Neural cell (in vitro differentiated cells): ENCODE measurements around the gene VOPP1.

ENCODE experiments used
- CTCF ChIP-seq: fragments of 450-650 bp; IDR thresholded peaks from 2 replicates; pipeline ENCODE4 v1.5.1; 2014; ENCODE audit warnings: antibody characterized with exemption, mild to moderate bottlenecking, moderate library complexity; ENCODE audit not compliant: poor library complexity, severe bottlenecking
- EP300 ChIP-seq: fragments of 450-650 bp; conservative IDR thresholded peaks from 2 replicates; pipeline ENCODE4 v1.6.1; 2014; ENCODE audit warnings: antibody characterized with exemption, mild to moderate bottlenecking, moderate library complexity; ENCODE audit not compliant: poor library complexity, severe bottlenecking
- MXI1 ChIP-seq: fragments of 450-650 bp; conservative IDR thresholded peaks from 2 replicates; pipeline ENCODE4 v1.6.1; 2014; ENCODE audit warnings: antibody characterized with exemption, mild to moderate bottlenecking; ENCODE audit not compliant: poor library complexity, severe bottlenecking
- POLR2AphosphoS5 ChIP-seq: IDR thresholded peaks from 2 replicates; pipeline ENCODE4 v1.6.1; 2012
- RAD21 ChIP-seq: fragments of 450-650 bp; conservative IDR thresholded peaks from 2 replicates; pipeline ENCODE4 v1.6.1; 2014; ENCODE audit warnings: antibody characterized with exemption, mild to moderate bottlenecking, moderate library complexity
- REST ChIP-seq: IDR thresholded peaks from 2 replicates; pipeline ENCODE4 v1.6.1; 2012; ENCODE audit warnings: borderline replicate concordance
- SMC3 ChIP-seq: fragments of 450-650 bp; conservative IDR thresholded peaks from 2 replicates; pipeline ENCODE4 v1.6.1; 2014; ENCODE audit warnings: antibody characterized with exemption, mild to moderate bottlenecking, moderate library complexity; ENCODE audit not compliant: poor library complexity
- TAF1 ChIP-seq: IDR thresholded peaks from 2 replicates; pipeline ENCODE4 v1.6.1; 2012; ENCODE audit warnings: low read depth

- TF ChIP-seq CTCF (no peak), REST (no peak), TAF1 (no peak), POLR2AphosphoS5 (no peak), EP300 (no peak), SMC3 (no peak), RAD21 (no peak), MXI1 (no peak)
Measured at GRCh38 chr7:55546814-55547213, 25.5 kb downstream of the VOPP1 start.
